Ureter (tissue), 1 donor: ENCODE measurements around the gene FNBP1. TPM values are rescaled to one million over a fixed set of nuclear protein-coding genes. Genes with fewer than 3 reads are reported as not detected.

Source experiments
- DNase-seq: peaks from one replicate; pipeline ENCODE4 v3.0.0-alpha.2; 2020; ENCODE audit warnings: low spot score
- total RNA-seq: library from RNA; stranded (reverse); gene quantifications from one replicate; pipeline ENCODE4 v1.2.4, GENCODE V29; 2023
- donor health status: DM: yes; HTN: yes; CAD: no.

The FNBP1 gene
- total RNA-seq, 1 donor from 2014 or later, result 71.7 TPM

- DNase-seq, result no peak
Observed at GRCh38 chr9:130045725-130046450, 2.9 kb upstream of the FNBP1 start.

GRCh38 chr9:130043654-130044623 is 950 bp upstream of the FNBP1 start:
- peak; percentile 72 for DNase-seq

GRCh38 chr9:130042406-130042884 is 544 bp downstream of the FNBP1 start:
- DNase-seq, result peak; percentile 48

GRCh38 chr9:130041648-130042405 is 1.2 kb downstream of the FNBP1 start:
- peak; percentile 48 for DNase-seq

- no peak for DNase-seq
Observed at GRCh38 chr9:130040984-130041647, 1.9 kb downstream of the FNBP1 start.

- no peak for DNase-seq
Observed at GRCh38 chr9:130039528-130040147, 3.4 kb downstream of the FNBP1 start.

- DNase-seq, result no peak
Observed at GRCh38 chr9:130036099-130036498, 6.9 kb downstream of the FNBP1 start.

GRCh38 chr9:130034570-130034969 is 8.4 kb downstream of the FNBP1 start:
- DNase-seq, result no peak

GRCh38 chr9:130030651-130031127 is 12.3 kb downstream of the FNBP1 start:
- DNase-seq, result no peak

GRCh38 chr9:130029223-130029973 is 13.6 kb downstream of the FNBP1 start:
- DNase-seq, result no peak

GRCh38 chr9:130028493-130029222 is 14.3 kb downstream of the FNBP1 start:
- no peak for DNase-seq

- DNase-seq, result no peak
Observed at GRCh38 chr9:130027533-130028365, 15.2 kb downstream of the FNBP1 start.

- no peak for DNase-seq
Observed at GRCh38 chr9:130026583-130027340, 16.2 kb downstream of the FNBP1 start.

GRCh38 chr9:130024597-130024994 is 18.4 kb downstream of the FNBP1 start:
- DNase-seq, result no peak

GRCh38 chr9:130023994-130024596 is 18.9 kb downstream of the FNBP1 start:
- no peak for DNase-seq

- no peak for DNase-seq
Observed at GRCh38 chr9:130023144-130023787, 19.7 kb downstream of the FNBP1 start.
